Stimulated activated CD8-positive, alpha-beta memory T cell treated with anti-CD3 and anti-CD28 coated beads, Interleukin-2, amount 100 ng/mL, for 48 hours (primary cell): ENCODE data around the gene FGF12.

ENCODE experiments used
- DNase-seq, 2 donors: peaks; one replicate each; pipeline ENCODE4 v3.0.0-alpha.2; 2020; ENCODE audit warnings: low read depth in 2 of 2

Gene FGF12

GRCh38 chr3:192413461-192413860 is 313.9 kb downstream of the FGF12 start:
- DNase-seq: no peak

- no peak for DNase-seq
Measured at GRCh38 chr3:192410684-192410960, 316.7 kb downstream of the FGF12 start.

- DNase-seq: no peak
Measured at GRCh38 chr3:192409838-192410683, 317.3 kb downstream of the FGF12 start.

- no peak for DNase-seq
Measured at GRCh38 chr3:192409201-192409837, 318.0 kb downstream of the FGF12 start.

- DNase-seq: no peak
Measured at GRCh38 chr3:192408647-192409200, 318.6 kb downstream of the FGF12 start.

- DNase-seq: no peak
Measured at GRCh38 chr3:192408007-192408646, 319.2 kb downstream of the FGF12 start.

GRCh38 chr3:192399767-192400166 is 327.6 kb downstream of the FGF12 start:
- no peak for DNase-seq

- DNase-seq: no peak
Measured at GRCh38 chr3:192397012-192397411, 330.3 kb downstream of the FGF12 start.

GRCh38 chr3:192395506-192395905 is 331.8 kb downstream of the FGF12 start:
- DNase-seq: no peak

- DNase-seq: no peak
Measured at GRCh38 chr3:192392986-192393385, 334.4 kb downstream of the FGF12 start.

GRCh38 chr3:192382861-192383260 is 344.5 kb downstream of the FGF12 start:
- DNase-seq: no peak

- no peak for DNase-seq
Measured at GRCh38 chr3:192373586-192373985, 353.8 kb downstream of the FGF12 start.

GRCh38 chr3:192373032-192373431 is 354.3 kb downstream of the FGF12 start:
- no peak for DNase-seq

- no peak for DNase-seq
Measured at GRCh38 chr3:192372616-192373015, 354.7 kb downstream of the FGF12 start.

GRCh38 chr3:192371870-192372400 is 355.4 kb downstream of the FGF12 start:
- DNase-seq: no peak

- DNase-seq: no peak
Measured at GRCh38 chr3:192367616-192368015, 359.7 kb downstream of the FGF12 start.

- DNase-seq: no peak
Measured at GRCh38 chr3:192366916-192367315, 360.4 kb downstream of the FGF12 start.

GRCh38 chr3:192365571-192365970 is 361.8 kb downstream of the FGF12 start:
- no peak for DNase-seq

GRCh38 chr3:192364316-192364715 is 363.0 kb downstream of the FGF12 start:
- DNase-seq: no peak

GRCh38 chr3:192354687-192355086 is 372.7 kb downstream of the FGF12 start:
- no peak for DNase-seq

GRCh38 chr3:192352142-192352541 is 375.2 kb downstream of the FGF12 start:
- DNase-seq: no peak

GRCh38 chr3:192351441-192351840 is 375.9 kb downstream of the FGF12 start:
- DNase-seq: no peak
